LNCaP clone FGC (cell line): Measurements from ENCODE around the gene MPP1.

Source experiments
- DNase-seq: peaks from one replicate; pipeline ENCODE4 v3.0.0-alpha.2; 2011; ENCODE audit warnings: low read depth
- H3K4me3 ChIP-seq: 2 replicates; pipeline ENCODE4 v1.5.1; 2011; ENCODE audit warnings: mild to moderate bottlenecking, low read depth, low read length, control low read depth
- CTCF ChIP-seq: IDR thresholded peaks from 2 replicates; pipeline ENCODE4 v1.5.1; 2012; ENCODE audit warnings: mild to moderate bottlenecking; ENCODE audit not compliant: control insufficient read depth, insufficient read depth; ENCODE audit errors: extremely low read depth

MPP1 gene

DNA sequence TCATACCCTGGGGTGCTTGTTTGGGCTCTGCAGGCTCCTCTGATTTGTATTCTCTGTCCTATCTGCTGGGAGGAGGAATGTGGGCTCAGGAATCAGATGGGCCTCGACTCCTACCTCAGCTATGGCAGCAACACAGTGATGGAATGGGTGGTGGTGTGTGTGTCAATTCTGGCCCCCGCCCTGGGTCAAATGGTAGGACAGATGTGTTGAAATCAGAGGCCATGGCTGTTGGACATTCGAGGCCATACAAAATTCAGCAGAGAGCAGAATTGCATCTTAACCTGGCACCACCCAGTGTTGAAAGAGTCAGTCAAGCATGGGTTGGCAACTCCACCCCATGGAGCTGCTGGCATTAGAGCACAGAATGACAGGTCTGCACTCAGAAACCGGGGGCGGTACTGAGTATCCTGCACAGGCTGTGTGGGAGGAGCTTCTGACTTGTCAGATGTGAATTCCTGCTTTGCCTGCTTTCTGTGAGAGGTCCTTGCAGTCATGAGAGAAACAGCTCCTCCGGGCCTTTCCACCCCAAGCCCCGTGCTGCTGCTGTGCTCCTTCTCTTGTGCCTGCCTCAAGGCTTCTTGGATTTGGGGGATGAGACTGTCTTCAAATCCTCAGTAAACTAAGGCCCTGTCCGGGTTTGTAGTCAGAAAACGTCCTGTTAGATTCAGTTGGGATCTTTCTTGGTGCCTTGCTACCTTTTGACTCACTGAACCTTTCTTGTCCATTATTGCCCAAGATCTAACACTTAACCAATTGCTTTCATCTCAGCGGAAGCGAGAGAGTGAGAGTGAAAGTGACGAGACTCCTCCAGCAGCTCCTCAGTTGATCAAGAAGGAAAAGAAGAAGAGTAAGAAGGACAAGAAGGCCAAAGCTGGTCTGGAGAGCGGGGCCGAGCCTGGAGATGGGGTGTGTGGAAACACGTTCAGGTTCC lies 29.6 kb downstream of the MPP1 start:
- no peak overlapping the region for H3K4me3 ChIP-seq
- DNase-seq: no peak

GRCh38 chrX:154774622-154775021 lies 30.7 kb downstream of the MPP1 start:
- no peak for DNase-seq
- no peak for TF ChIP-seq CTCF
- no peak overlapping the region for H3K4me3 ChIP-seq

More for the DNA sequence above, 29.6 kb downstream of the MPP1 start:
- TF ChIP-seq CTCF: no peak

DNA sequence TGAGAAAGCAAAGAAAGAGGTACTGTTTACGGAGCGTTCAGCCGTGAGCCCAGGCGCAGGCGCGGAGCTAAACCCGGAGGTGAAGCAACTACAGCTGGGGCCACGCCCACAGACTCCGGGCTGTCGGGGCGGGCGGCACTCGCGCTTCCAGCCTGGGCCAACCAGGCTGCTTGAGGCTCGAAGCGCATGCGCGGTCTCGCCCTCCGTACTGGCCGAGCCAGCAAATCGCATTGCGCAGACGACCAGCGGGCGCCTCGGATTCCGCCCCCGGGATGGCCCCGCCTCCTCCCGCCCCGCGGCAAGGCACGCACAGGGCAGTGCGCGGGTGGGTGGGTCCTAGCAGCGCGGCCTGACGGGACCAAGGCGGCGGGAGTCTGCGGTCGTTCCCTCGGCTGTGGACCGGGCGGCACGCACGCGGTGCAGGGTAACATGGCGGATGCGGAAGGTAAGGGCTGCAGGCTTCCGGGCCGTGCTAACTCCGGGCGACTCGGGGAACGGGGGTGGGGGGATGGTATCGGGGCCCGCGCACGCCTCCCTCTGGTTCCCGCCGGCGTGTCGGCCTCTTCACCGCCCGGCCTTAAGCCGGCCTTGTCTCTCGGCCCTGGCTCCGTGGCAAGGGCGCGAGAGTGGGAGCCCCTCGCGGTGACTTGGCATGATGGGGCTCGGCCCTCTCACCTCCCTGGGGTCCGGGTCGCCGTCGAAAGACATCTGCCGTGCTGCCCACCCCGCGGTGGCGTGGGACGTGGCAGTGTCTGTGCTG lies 42.6 kb downstream of the MPP1 start, which contains the start of gene DKC1:
DKC1 (plus strand) TSS at position 328 of the 760 bp plus-strand sequence; CDS start at position 430, 102 bp downstream.
- peak within 1 kb of the TSS; percentile 83 for H3K4me3 ChIP-seq
- 0 out of 2 replicates have a peak, but pooled peaks have one; percentile 0 for TF ChIP-seq CTCF
- peak; percentile 87 for DNase-seq

GRCh38 chrX:154761977-154762536 lies 43.2 kb downstream of the MPP1 start:
- no peak for TF ChIP-seq CTCF
- peak; percentile 21 for DNase-seq
- H3K4me3 ChIP-seq: peak overlapping the region; percentile 83

GRCh38 chrX:154758696-154759095 lies 46.6 kb downstream of the MPP1 start:
- DNase-seq: no peak
- no peak for TF ChIP-seq CTCF
- H3K4me3 ChIP-seq: no peak overlapping the region

DNA sequence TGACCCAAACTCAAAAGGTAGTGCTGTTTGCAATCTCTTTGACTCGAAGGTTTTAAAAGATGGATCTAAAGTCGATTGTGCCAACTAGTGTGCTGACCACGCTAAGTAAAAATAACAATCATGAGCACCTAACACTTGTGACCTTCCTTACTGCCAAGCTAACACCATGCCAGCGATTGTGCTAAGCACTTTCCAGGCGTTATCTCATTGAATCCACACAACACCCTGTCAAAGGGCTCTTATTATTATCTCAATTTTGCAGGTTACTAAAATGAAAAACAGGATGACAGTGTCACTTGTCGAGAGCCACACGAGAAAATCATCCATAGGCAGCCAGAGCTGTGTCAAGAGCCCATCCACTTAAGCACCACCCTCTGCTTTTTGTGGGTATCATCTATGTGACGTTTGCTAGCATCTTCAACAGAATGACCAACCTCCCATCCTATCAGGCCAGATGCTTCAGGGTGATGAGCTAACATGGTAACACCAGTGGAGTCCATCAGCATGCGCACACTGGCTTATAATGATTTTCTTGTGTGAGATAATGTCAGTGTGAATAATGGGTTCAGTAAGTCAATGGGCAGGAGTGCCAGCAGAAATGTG lies 53.5 kb downstream of the MPP1 start:
- TF ChIP-seq CTCF: no peak
- H3K4me3 ChIP-seq: no peak overlapping the region

More for the DNA sequence above, 53.5 kb downstream of the MPP1 start:
- DNase-seq: no peak
